GM18502 (cell line): ENCODE data around the gene P4HA3.
"Not testable (repeated sequence)": the region's sequence is repeated elsewhere in the genome, so short reads cannot be mapped to it uniquely, and the experiment has no call there.

Experiments used
- ATAC-seq: cut with Tn5 transposase; IDR thresholded peaks from one replicate; pipeline ENCODE4 v1.9.1; 2021; ENCODE audit warnings: mild to moderate bottlenecking; ENCODE audit not compliant: unreplicated experiment, poor library complexity

The P4HA3 gene

DNA sequence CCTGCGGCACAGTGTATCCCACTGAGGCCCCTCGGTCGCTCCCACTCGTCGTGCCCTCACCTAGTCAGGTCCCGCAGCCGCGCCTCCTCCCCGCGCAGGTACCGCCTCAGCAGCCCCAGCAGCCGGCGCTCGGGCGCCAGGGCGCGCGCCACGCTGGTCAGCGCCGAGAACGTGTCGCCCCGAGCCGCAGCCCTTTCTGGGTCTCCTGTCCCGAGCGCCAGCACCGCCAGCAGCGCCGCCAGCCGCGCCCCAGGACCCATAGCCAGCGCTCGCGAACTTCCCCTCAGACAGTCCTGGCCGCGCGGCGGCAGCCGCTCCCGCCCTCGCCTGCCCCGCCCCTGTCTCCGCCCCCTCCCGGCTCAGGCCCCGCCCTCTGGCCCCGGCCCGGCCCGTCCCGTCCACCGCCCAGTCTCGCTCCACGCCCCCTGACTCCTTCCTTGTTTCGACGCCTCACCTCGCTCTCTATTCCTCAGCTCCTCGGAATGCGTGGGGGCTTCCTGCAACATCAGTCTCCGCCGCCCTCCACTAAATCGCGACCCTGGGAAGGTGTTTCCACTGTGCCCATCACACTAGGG lies at the start of gene P4HA3:
Gene P4HA3 (minus strand): TSS at position 289 of the 575 bp plus-strand sequence. CDS start 29 bp downstream, at position 260.
- no peak for ATAC-seq

DNA sequence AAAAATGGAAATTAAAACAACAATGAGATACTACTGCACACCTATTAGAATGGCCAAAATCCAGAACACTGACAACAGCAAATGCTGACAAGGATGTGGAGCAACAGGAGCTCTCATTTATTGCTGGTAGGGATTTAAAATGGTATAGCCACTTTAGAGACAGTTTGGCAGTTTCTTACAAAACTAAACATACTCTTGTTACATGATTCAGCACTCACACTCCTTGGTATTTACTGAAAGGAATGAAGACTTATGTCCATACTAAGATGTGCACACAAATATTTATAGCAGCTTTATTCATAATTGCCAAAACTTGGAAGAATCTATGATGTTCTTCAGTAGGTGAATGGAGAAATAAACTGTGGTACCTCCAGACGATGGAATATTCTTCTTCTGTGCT lies 46.0 kb upstream of the P4HA3 start:
- ATAC-seq, result no peak

DNA sequence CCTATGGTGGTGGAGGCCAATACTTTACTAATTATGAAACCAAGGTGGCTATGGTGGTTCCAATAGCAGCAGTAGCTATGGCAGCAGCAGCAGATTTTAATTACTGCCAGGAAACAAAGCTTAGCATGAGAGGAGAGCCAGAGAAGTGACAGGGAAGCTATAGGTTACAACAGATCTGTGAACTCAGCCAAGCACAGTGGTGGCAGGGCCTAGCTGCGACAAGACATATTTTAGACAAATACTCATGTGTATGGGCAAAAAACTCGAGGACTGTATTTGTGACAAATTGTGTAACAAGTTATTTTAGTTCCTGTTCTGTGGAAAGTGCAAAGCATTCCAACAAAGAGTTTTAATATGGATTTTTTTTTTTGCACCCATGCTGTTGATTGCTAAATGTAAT lies 44.2 kb upstream of the P4HA3 start:
- ATAC-seq, result no peak

DNA sequence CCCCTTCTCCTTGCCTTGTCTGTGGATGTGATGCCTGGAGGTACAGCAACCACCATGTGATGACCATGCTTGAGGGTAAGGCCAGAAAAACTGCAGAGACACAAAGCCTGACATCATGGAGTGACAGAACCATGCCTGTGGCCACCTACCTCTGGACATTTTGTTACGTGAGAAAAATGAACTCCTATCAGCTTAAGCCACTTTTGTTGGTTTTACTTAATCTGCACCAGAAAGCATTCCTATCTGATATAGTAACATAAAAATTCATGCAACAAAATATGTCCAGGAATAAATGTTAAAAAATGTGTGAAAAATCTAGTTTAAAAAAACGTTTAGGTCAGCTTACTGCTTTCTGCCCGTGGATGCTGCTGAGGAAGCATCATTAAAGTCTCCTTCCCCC lies 42.6 kb upstream of the P4HA3 start:
- no peak for ATAC-seq

DNA sequence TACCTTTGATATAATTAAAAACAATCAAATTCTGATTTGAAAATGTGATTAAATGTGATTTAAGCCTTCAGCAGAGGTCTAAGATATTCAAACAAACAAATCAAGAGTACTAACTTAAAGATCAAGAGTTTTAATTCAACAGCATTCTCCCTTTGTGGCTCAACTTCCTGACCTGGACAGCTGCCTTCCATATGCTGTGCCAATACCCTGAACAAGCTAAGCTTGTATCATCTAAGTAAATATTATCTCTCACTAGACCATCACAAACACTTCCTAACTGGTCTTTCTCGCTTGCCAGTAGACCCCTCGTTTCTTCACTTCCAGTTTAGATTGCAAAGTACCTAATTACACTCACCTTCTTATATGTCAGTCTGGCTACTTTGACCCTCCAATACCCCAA lies 35.9 kb upstream of the P4HA3 start:
- ATAC-seq, result no peak

DNA sequence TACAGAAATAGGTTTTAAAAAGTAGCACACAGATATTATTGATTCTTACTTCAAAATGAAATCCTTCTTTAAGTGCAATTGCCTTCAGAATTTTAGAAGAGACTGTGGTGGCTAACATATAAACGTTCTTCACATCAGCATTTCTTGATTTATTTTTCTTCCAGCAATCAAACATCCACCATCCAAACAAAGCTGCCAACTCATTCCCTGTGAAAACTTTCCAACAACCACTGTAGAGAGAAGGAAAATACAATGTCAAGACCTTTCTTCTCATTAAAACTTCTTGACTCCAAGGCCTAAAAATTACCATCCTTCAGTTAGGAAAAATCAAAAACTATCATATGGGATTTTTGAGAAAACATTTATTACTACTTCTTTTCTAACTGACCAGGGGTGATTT lies 34.0 kb upstream of the P4HA3 start:
- no peak for ATAC-seq

DNA sequence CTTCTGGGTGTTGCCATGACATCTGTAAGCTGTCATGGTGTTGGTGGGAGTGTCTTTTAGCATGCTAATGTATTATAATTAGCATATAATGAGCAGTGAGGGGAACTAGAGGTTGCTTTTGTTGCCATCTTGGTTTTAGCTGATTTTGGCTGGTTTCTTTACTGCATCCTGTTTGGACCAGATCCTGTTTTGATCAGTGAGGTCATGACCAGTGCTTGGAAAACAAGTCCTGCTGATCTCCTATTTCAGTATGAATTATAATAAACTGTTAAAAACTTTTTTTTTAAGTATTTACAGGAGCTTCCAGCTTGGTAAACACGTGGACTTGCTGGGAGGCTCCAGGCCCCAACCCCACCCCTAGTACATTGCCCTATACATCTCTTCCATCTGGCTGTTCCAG lies 30.5 kb upstream of the P4HA3 start:
- ATAC-seq, result no peak

DNA sequence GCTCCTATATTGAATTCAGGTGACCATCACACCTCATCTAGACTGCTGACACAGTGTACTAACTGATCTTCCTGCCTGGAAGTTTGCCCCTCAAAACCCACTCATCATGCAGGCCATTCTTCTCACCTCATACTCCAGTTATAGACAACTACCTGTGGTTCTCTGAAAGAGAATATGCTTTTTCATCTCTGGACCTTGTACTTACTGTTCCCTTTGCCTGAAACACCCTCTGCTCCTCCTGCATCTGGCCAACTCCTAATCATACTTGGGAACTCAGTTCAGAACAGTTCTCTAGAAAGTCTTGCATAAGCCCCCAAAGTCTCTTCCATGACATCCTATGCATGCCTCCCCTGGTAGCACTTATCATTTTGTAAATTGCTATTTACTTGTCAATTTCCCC lies 28.2 kb upstream of the P4HA3 start:
- ATAC-seq, result no peak

DNA sequence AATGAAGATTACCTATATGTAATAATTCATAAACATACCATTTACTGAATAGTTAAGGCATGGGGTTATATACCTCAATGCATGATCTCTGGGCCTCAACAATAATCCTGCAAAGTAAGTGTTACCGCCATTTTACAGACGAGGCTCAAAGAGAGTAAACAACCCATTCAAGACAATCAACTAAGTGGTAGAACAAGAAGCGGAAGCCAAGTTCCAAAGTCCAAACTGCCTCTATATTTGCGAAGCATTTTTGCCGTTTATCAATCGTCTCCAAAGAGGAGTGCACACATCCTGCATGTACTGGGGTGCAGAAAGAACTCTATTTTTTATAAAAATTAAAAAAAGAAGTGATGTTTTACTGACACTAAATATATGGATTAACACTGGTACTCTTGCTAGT lies 27.5 kb upstream of the P4HA3 start:
- ATAC-seq, result no peak

DNA sequence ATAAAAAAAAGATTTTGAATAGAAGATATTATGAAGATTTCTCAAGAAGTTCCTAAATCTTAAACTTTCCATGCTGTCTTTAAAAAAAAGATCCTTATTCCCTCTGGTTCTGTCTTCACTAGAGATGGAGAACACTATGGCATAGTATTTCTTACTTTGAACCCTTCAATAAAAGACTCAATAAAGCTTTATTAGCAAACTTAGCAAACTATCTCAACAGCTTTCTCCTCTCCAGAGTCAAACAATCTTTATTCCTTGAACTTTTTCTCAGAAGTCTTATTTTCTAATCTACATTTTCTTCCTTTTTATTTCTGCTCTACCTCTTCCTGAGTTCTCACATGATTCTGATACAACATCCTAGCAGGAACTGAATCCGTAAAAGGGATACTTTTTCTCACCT lies 21.8 kb upstream of the P4HA3 start:
- no peak for ATAC-seq

DNA sequence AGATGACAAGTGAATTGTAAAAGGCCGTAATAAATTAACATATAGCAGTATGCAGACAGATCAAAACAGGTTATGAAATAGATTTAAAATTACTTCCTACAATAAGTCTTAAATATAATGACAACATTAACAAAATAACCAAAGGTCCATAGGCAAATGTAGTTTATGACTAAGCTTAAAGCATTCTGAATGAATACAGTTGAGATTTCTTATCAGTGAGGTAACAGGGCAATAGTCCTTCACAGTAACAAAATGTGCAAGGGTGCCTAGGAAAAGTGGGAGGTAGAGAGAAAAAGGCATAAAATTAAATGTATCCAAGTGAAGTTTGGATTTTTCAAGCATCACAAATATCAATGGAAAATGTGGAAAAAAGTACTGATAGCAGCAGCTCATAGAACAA lies 20.9 kb upstream of the P4HA3 start:
- no peak for ATAC-seq

DNA sequence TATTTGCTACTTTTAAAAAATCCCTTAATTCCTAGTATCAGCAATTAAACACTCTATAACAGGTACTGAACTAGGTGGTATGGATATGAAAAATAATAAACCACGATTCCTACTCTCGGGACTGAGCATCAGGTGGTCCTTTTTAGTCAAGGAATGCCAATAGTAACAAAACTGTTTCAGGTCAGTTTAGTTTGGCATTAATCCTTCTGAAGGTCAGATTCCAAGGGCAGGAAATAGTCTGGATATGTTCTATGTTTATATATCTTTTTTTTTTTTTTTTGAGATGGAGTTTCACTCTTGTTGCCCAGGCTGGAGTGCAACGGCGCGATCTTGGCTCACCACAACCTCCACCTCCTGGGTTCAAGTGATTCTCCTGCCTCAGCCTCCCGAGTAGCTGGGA lies 19.6 kb upstream of the P4HA3 start:
- not testable (repeated sequence) for ATAC-seq

DNA sequence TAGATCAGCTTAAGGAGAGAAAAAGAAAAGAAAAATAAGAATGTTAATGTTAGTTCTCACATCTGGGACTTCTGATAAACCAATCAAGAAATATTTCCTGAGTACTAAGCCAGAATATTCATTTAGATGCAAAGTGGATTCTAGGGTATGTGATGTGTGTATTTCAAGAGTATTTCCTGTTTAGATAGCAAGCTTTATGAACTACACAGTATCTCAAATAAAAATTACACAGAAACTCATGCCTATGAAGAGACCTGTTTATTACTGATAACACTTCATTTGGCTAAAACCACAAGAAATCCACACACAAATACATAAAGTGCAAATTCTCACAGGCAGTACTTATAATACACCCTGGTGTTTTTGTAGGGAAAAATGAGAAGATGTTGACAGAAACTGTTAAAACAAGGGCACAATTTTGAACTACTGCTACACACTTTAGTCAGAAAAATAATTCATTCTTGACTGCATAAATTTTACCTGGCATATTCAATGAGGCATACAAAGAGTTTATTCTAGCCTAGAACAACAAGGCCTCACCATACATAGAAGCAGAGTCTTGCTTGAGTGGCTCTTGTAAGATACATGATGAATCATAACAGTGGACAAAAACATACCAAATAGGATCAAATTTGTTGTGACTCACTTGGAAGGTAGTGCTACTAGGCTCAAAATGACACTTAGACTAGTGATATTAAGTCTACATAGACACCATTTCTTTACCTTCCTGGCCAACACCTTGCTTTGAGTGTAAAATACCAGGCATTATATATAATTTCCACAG lies 18.8 kb upstream of the P4HA3 start:
- no peak for ATAC-seq

DNA sequence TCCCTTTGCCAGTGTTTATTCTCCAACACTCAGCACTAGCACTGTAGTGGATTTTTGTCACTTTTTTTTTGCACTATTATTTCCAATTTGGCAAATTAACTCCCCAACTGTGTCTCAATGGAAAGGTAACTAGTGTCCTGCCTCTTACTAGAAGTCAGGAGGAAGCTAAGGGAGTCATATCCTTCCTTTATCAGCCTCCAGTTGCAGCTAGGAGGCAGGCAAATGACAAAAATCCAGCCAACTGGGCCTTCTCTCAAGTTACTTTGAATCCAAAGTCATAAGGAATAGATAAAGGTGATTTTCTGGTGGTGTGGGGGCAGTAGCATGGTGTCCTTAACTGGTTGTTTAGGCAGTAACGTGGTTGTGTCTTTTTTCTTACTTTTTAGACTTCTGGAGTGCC lies 15.6 kb upstream of the P4HA3 start:
- no peak for ATAC-seq

DNA sequence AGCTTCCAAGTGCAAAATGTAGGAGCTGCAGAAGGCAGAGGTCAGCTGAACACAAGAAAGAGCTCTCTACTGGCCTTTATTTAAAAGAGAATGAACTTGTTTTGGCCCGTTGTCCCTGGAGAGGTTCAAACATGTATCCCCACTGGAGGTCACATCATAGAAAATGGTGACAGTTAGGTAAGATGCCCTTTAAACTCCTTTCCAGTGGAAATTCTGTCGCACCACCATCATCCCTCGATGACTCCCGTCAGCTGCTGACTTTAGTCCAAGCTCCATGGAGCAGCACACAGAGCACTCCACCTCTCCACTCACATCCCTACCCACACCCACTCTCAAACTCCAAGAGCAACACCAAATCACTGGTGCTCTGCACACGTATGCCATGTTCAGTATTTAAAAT lies 15.2 kb upstream of the P4HA3 start:
- no peak for ATAC-seq

DNA sequence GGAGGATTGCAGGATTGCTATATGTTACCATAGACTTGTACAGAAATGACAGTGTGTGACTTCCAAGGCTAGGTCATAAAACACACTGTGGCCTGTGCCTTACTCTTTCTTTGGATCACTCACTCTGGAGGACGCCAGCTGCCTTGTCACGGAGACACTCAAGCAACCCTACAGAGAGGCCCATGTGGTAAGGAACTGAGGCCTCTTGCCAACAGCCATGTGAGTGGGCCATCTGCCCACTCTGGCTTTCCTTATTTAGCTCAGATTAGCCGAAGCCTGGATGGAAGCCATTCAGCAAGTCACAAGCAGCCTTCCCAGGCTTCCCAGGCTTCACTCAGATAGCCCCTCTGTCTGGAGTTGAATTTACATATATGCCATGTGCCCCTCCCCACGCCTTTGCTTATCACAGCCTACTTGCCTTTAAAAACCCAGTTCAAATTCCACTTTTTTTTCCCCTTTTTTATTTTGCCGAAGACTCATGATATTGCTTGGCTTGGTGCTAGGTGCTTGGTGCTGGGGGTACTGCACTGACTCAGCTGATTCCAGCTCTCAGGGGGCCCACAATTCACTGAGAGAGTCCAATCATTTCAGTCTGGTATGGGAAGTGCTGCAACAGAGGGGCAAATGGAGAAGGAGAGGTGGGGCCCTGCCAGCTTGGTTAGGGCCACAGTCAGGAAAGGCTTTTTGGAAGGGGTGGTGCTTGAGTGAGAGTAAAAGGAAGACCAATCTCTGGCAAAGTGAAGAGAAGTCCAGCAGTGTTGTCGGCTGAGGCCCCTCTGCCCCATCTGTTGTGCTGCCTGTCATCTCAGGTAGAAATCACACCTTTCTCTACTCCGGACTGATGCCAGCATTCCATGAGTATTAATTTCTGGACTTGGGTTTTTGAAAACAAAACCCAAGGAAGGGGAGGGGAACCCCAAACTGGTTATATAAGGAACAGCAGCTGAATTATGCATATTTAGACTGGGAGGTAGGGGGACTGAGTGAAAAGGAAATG lies 14.5 kb upstream of the P4HA3 start:
- no peak for ATAC-seq

DNA sequence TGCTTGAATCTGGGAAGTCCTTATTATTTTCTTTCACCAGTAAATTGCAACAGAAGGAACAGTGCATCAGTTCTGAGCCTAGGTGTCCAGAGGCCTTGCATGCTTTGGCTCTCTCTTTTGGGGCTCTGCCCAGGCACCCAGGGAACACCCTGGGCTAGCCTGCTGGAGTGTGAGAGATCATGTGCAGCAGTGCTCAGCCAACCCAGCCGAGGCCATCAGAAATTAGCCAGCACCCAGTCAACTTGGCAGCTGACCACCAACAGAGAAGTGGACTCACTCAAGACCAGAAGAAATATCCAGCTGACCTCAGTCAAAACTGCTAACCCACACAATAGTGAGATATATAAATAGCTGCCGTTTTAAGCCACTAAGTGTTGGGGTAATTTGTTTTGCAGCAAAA lies 11.2 kb upstream of the P4HA3 start:
- no peak for ATAC-seq

DNA sequence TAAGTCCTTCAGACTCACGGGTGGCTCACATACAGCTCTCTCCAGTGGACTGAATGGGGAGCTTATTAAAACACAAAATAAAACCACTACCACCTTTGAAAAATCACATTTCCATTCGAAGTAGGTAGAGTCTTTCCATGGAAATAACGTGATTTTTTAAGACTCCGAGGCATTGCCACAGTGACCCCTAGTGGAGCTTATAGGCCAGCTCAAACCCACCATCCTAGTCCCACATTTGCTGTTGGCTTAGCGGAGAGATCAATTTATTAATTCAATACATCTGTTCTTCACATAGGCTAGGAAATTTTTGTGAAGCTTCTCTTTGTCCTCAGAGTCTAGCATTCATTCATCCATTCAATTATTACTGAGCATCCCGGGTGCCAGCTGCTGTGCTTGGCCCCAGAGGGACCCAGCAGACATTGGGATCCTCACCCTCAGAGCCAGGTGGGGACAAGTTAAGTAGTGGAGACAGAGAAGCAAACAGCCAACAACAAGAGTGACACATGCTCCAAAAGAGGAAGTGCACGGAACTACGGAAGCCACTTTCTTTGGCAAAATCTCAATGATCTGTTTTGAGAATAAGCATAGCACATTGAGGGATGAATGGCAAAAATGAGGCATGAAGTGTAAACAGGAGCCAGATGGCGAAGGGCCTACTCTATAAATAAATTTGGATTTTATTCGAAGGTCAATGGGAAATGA lies 10.2 kb upstream of the P4HA3 start:
- no peak for ATAC-seq

DNA sequence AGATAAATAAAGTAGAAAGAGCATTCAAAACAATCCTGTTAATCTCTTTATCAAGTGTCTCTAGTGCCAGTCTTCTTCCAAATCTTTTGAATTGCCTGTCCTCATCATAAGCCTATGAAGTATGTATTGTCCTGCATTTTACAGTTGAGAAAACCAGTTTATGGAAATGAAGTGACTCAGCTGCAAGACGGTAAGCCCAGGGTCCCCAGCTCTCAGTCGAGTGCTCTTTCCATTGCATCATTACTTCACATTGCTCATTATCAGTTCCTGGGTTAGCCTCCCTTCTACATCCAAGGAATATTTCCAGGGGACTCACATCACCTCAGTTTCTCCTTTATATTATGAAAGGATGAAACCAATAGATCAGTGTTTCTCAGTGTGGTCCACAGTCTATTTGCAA lies 9.1 kb upstream of the P4HA3 start:
- ATAC-seq, result no peak

DNA sequence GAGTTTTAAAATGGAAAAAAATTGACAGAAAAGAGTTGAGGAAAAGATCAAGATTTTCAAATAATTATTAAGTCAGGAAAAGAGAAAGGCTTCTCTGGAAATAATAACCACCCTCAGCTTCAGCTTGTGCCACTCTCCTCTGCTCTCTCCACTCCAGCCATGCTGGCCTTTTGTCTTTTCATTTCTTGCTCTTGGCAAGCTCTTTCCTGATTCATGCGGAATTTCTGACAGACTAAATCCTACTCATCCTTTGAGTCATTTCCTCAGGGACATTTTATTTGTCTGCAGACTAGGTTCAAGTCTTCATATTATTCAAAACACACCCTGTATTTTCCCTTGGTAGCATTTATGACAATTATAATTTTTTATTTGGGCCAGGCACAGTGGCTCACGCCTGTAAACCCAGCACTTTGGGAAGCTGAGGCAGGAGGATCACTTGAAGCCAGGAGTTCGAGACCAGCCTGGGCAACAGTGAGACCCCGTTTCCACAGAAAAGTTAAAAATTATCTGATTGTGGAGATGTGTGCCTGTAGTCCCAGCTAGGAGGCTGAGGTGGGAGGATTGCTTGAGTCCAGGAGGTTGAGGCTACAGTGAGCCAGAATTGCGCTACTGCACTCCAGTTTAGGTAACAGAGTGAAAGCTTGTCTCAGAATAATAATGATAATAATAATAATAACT lies 7.8 kb upstream of the P4HA3 start:
- ATAC-seq, result no peak
